22Rv1 (cell line): ENCODE results near the gene DNAJA4.

Experiments used
- ZFX ChIP-seq: fragments of 450-650 bp; IDR thresholded peaks from 2 replicates; pipeline ENCODE4 v1.6.1; 2017; ENCODE audit warnings: antibody characterized with exemption, borderline replicate concordance
- TF ChIP-seq, protein P1 (sequence below): fragments of 450-650 bp; IDR thresholded peaks from 2 replicates; pipeline ENCODE4 v1.5.1; 2017; ENCODE audit warnings: mild to moderate bottlenecking

DNA sequence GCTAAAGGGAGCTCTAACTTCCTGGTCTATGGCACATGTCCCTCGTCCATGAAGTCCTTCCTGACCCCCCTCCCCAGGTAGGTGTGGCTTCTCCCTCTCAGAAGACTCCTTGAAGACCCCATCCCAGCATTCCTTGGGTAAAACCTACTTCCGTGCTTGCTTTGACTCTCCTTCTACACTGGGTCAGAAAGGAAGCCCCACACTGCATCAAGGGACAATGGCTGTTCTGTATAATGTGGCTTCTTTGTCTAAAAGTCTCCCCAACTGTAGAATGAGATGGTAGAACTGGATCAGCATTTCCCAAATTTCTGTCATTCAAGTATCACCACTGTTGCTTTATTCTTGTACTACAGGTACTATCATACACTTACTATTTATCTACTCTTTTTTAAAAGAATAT lies 3.9 kb upstream of the DNAJA4 start:
- TF ChIP-seq, protein P1, sequence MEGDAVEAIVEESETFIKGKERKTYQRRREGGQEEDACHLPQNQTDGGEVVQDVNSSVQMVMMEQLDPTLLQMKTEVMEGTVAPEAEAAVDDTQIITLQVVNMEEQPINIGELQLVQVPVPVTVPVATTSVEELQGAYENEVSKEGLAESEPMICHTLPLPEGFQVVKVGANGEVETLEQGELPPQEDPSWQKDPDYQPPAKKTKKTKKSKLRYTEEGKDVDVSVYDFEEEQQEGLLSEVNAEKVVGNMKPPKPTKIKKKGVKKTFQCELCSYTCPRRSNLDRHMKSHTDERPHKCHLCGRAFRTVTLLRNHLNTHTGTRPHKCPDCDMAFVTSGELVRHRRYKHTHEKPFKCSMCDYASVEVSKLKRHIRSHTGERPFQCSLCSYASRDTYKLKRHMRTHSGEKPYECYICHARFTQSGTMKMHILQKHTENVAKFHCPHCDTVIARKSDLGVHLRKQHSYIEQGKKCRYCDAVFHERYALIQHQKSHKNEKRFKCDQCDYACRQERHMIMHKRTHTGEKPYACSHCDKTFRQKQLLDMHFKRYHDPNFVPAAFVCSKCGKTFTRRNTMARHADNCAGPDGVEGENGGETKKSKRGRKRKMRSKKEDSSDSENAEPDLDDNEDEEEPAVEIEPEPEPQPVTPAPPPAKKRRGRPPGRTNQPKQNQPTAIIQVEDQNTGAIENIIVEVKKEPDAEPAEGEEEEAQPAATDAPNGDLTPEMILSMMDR: no peak
- TF ChIP-seq ZFX: no peak
